Activated naive CD4-positive, alpha-beta T cell treated with anti-CD3 and anti-CD28 coated beads, Interleukin-2, amount 50 U/mL, for 72 hours (primary cell): ENCODE measurements around the gene CSTA. TPM values are rescaled to one million over a fixed set of nuclear protein-coding genes. Genes with fewer than 3 reads are reported as not detected.
"Not testable (repeated sequence)": the region's sequence is repeated elsewhere in the genome, so short reads cannot be mapped to it uniquely, and the experiment has no call there.

Experiments
- ATAC-seq, 2 donors: fragments of 150-1000 bp; cut with Tn5 transposase; 2 replicates each; pipeline ENCODE4 v1.10.0; 2021; ENCODE audit warnings: mild to moderate bottlenecking in 2 of 2, moderate library complexity in 2 of 2
- DNase-seq, 2 donors: peaks; one replicate each; pipeline ENCODE4 v3.0.0; 2021 to 2022; ENCODE audit warnings: low spot score in 2 of 2
- H3K27ac Mint-ChIP-seq, 2 donors: one replicate each; pipeline ENCODE4 v1.8.0; 2022; ENCODE audit warnings: mild to moderate bottlenecking in 2 of 2, mixed read lengths in 2 of 2
- H3K36me3 Mint-ChIP-seq, 2 donors: one replicate each; pipeline ENCODE4 v1.8.0; 2022; ENCODE audit warnings: mixed read lengths in 2 of 2
- H3K9me3 Mint-ChIP-seq, 2 donors: one replicate each; pipeline ENCODE4 v1.8.0; 2022; ENCODE audit warnings: mixed read lengths in 2 of 2
- total RNA-seq, 2 donors: library from RNA; stranded (reverse); gene quantifications; one replicate each; pipeline ENCODE4 v1.2.3, GENCODE V29; 2022

Gene CSTA
- total RNA-seq, 2 donors from 2014 or later = not detected

GRCh38 chr3:122356402-122356801 is 31.4 kb downstream of the CSTA start:
- peaks cover 0 to 5% of the 10 kb centered on the region in 2 donors for H3K36me3 Mint-ChIP-seq
- no peaks in the 10 kb centered on the region for H3K9me3 Mint-ChIP-seq
- DNase-seq (no peak), ATAC-seq (no peak)
- no peak overlapping the region for H3K27ac Mint-ChIP-seq

GRCh38 chr3:122357828-122358702 is 33.0 kb downstream of the CSTA start:
- H3K36me3 Mint-ChIP-seq = peaks cover 0 to 9% of the 10 kb centered on the region in 2 donors
- ATAC-seq = no peak
- H3K9me3 Mint-ChIP-seq = no peaks in the 10 kb centered on the region
- no peak overlapping the region for H3K27ac Mint-ChIP-seq
- no peak for DNase-seq

DNA sequence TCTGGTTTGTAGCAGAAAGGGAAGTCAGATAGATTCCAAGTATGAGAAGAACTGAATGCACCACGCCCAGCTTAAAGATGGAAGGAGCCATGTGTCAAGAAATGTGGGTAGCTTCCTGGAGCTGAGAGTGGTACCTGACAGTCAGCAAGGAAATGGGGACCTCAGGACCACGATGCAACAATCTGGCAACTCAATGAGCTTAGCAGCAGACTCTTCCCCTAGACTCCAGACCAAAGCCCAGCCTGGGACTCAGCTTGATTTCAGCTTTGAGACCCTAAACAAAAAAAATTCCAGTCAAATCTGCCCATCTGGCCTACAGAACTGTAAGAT is 33.6 kb downstream of the CSTA start:
- DNase-seq (no peak), ATAC-seq (no peak)
- H3K36me3 Mint-ChIP-seq = peaks cover 0 to 15% of the 10 kb centered on the region in 2 donors
- H3K9me3 Mint-ChIP-seq = no peaks in the 10 kb centered on the region
- no peak overlapping the region for H3K27ac Mint-ChIP-seq

GRCh38 chr3:122362026-122362425 is 37.0 kb downstream of the CSTA start:
- Mint-ChIP-seq H3K27ac (no peak overlapping the region), H3K9me3 (no peaks in the 10 kb centered on the region), H3K36me3 (peaks cover 0 to 28% of the 10 kb centered on the region in 2 donors)
- DNase-seq (no peak), ATAC-seq (no peak)

DNA sequence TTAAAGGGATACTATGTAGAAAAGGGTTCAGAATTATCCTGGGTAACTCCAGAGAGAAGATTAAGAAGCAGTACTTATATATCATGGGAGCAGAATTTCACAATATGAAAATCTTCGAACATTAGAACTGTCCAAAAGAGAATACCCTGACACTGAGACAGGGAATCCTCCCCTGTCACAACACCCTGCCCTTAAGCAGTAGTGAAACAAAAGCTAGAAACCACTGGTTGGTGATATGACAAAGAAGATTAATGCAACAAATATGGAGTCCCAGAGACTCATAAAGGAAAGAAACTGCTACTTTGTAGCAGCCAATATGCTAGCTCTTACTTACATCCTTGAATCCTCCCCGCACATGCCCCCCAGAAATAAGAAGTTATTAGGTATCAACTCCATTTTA is 39.4 kb downstream of the CSTA start:
- DNase-seq (no peak), ATAC-seq (peak; percentile 17 to 18)
- Mint-ChIP-seq H3K36me3 (peaks cover 4 to 28% of the 10 kb centered on the region in 2 donors), H3K9me3 (no peaks in the 10 kb centered on the region), H3K27ac (peak overlapping the region; percentile 32 to 85)

- Mint-ChIP-seq H3K9me3 (no peaks in the 10 kb centered on the region), H3K27ac (peak overlapping the region; percentile 32 to 85), H3K36me3 (peaks cover 5 to 27% of the 10 kb centered on the region in 2 donors)
- DNase-seq (no peak), ATAC-seq (peak; percentile 59 to 77)
Observed at GRCh38 chr3:122365073-122365472, 40.0 kb downstream of the CSTA start.

DNA sequence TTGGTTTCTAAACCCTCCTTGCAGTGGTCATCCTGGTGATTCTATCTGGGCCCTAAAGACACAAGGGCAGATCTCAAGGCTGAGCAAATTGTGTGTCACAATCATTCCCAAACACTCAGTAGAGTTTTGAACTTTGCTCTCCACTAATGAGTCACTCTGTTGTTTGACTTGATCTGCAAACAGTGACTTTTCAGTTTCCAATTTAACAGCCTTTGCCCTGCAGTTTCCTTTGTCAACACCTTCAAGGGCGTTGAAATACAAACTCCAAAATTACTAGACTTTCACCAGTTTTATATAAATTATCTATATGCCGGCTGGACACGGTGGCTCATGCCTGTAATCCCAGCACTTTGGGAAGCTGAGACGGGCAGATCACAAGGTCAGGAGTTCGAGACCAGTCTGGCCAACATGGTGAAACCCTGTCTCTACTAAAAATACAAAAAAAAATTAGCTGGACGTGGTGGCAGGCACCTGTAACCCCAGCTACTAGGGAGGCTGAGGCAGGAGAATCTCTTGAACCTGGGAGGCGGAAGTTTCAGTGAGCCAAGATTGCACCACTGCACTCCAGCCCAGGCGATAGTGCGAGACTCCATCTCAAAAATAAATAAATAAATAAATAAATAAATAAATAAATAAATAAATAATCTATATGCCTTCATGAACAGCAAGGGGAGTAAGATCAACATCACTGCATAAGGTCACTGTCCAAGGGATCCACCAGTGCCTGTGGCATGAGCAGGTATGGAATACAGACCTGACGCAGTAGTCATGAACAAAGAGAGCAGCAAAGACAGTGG is 40.7 kb downstream of the CSTA start:
- DNase-seq (peak in 1 of 2 donors; percentile 13), ATAC-seq (peak; percentile 84 to 91)
- H3K27ac Mint-ChIP-seq = peak overlapping the region; percentile 32 to 85
- not testable (repeated sequence) for H3K9me3 Mint-ChIP-seq
- peaks cover 5 to 23% of the 10 kb centered on the region in 2 donors for H3K36me3 Mint-ChIP-seq

DNA sequence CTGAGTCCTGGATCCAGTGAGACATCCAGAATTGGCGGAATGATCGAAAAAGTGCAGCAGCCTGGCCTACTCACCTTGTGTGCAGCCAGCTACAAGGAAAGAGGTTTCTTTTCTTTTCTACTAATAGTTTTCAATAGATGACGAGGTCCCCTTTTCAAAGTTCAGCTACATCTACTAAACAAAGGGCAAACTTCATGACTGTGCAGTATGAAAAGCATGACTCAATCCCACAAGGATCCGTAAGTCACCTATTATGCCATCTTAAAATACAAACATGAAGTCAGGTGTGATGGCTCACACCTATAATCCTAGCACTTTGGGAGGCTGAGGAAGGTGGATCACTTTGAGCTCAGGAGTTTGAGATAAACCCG is 41.3 kb downstream of the CSTA start:
- ATAC-seq (peak in 1 of 2 donors; percentile 42), DNase-seq (no peak)
- peaks cover 8 to 23% of the 10 kb centered on the region in 2 donors for H3K36me3 Mint-ChIP-seq
- peak overlapping the region; percentile 32 to 38 for H3K27ac Mint-ChIP-seq
- H3K9me3 Mint-ChIP-seq = no peaks in the 10 kb centered on the region

DNA sequence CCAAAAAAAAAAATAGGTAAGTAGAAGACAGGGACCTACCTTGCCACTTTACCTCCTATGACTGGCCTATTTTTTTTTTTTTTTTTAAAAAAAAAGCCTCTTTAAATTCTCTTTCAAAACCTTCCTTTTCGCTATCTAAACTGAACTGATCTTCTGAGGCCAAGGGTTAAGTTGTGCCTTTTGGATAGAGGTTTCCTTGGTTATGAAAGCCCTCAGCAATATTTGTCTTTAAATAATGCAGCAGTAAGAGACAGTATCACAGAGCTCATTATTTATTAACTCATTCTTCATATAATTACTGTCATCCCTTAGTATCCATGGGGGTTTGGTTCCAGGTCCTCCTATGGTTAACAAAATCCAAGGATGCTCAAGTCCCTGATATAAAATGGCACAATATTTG is 49.0 kb downstream of the CSTA start:
- DNase-seq = no peak
- H3K27ac Mint-ChIP-seq = no peak overlapping the region
- ATAC-seq = no peak
- H3K36me3 Mint-ChIP-seq = peaks cover 9 to 27% of the 10 kb centered on the region in 2 donors
- no peaks in the 10 kb centered on the region for H3K9me3 Mint-ChIP-seq

- peak in 1 of 2 donors; percentile 57 for ATAC-seq
- DNase-seq = no peak
- no peaks in the 10 kb centered on the region for H3K9me3 Mint-ChIP-seq
- peaks cover 6 to 39% of the 10 kb centered on the region in 2 donors for H3K36me3 Mint-ChIP-seq
- H3K27ac Mint-ChIP-seq = peak overlapping the region; percentile 45 to 73
Observed at GRCh38 chr3:122377975-122378374, 52.9 kb downstream of the CSTA start.

GRCh38 chr3:122382888-122383666 is 58.0 kb downstream of the CSTA start, which contains the start of gene MIX23:
TSS of gene MIX23 (minus strand) at chr3:122383231. CDS start at chr3:122383224, 7 bp downstream.
- Mint-ChIP-seq H3K9me3 (no peaks in the 10 kb centered on the region), H3K36me3 (peaks cover 14 to 41% of the 10 kb centered on the region in 2 donors), H3K27ac (peak within 1 kb of the TSS; percentile 92 to 98)
- DNase-seq (peak; percentile 84 to 85), ATAC-seq (peak; percentile 50 to 55)

DNA sequence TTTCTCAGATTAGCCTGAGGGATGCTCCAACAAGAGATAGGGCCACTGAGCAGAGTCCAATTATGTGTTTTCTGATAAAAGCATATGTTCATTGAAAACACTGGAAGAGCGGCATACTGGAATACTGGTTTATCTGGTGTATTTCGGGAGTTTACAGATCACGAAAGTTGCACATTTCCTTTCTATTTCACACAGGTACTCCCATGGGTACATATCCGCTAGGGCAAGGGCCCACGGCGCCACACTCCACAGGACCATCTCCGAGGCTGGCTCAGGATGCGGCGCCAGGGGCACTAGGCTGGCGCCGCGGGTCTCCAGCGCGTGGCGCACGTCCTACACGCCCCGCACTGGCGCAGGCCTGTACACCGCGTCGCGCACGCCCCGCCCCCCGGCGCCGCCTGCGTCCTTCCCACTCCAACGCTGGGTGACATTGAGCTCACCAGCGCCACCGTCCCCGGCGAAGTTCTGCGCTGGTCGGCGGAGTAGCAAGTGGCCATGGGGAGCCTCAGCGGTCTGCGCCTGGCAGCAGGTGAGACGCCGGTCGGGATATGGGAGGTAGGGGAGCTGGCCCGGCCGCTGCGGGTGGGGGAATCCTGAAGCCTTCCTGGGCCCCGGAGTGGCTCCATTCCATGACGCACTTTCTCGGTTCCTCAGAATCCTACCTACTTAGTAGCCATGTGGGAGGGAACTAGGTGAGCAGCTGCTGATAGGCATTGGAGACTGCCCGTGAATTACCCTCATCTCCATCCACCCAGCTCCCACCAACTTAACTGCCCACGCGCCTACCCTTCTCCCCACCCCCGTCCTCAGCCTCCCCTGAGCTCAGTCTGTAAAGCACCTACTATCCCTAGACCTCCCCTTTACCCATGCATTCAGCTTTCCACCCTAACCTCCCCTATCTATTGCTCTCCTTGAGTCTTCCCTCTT is 59.0 kb downstream of the CSTA start, which contains the start of gene FAM162A:
FAM162A (plus strand) TSS at position 412 of the 927 bp plus-strand sequence; CDS start at position 496, 84 bp downstream.
- ATAC-seq = peak; percentile 95 to 96
- peak within 1 kb of the TSS; percentile 92 to 98 for H3K27ac Mint-ChIP-seq
- H3K36me3 Mint-ChIP-seq = peaks cover 14 to 45% of the 10 kb centered on the region in 2 donors
- DNase-seq = peak; percentile 92 to 96
- no peaks in the 10 kb centered on the region for H3K9me3 Mint-ChIP-seq

- Mint-ChIP-seq H3K27ac (peak overlapping the region in 1 of 2 donors; percentile 2), H3K9me3 (no peaks in the 10 kb centered on the region), H3K36me3 (peaks cover 11 to 36% of the 10 kb centered on the region in 2 donors)
- ATAC-seq (no peak), DNase-seq (no peak)
Observed at GRCh38 chr3:122387709-122388108, 62.7 kb downstream of the CSTA start.

DNA sequence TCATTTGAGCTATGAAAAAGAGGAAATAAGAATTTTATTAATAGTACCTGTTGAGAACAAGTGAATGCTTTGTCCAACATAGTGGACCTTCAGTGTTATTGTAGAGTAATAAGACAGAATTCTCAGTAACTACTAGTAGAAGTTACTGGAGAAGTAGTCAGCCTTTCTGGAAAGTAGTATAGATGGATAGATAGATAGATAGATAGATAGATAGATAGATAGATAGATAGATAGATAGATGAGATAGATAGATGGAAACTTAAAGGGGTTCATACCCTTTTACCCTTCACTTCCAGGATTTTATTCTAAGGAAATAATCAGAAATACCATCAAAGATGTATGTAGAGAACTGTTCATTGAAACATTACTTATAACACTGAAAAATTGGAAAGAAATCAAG is 64.1 kb downstream of the CSTA start:
- ATAC-seq (no peak), DNase-seq (no peak)
- Mint-ChIP-seq H3K9me3 (no peaks in the 10 kb centered on the region), H3K36me3 (peaks cover 0 to 39% of the 10 kb centered on the region in 2 donors), H3K27ac (no peak overlapping the region)

DNA sequence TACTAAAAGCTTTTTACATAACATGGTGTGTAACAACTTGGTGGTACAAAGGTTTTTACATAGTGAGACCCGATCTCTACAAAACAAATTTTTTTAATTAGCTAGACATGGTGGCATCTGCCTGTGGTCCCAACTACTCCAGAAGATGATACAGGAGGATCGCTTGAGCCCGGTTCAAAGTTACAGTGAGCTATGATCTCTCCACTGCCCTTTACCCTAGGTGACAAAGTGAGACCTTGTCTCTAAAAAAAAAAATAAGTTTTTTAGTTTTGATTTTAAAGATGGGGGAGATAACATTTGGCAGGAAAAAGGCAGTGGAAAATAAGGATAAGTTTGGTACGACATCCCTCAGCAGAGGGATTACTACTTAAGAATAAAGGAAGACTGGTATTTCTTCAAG is 64.8 kb downstream of the CSTA start:
- peaks cover 0 to 42% of the 10 kb centered on the region in 2 donors for H3K36me3 Mint-ChIP-seq
- no peaks in the 10 kb centered on the region for H3K9me3 Mint-ChIP-seq
- no peak overlapping the region for H3K27ac Mint-ChIP-seq
- DNase-seq (no peak), ATAC-seq (no peak)
